SU-DHL-6 (cell line): Measurements from ENCODE around the gene HK3.

ENCODE experiments used
- H2AFZ ChIP-seq: fragments of 200-600 bp; sonication (generic); 2 replicates; pipeline ENCODE4 v1.6.1; 2014; ENCODE audit warnings: low read depth, mild to moderate bottlenecking, moderate library complexity, mixed read lengths, antibody characterized with exemption, low read length; ENCODE audit not compliant: severe bottlenecking
- H3F3A ChIP-seq: fragments of 200-600 bp; shearing (Covaris generic); 2 replicates; pipeline ENCODE4 v1.6.0; 2016; ENCODE audit warnings: antibody characterized with exemption, mild to moderate bottlenecking; ENCODE audit not compliant: insufficient read depth
- H3K27ac ChIP-seq: fragments of 200-600 bp; sonication (generic); 2 replicates; pipeline ENCODE4 v1.5.1; 2016; ENCODE audit warnings: low read depth, mild to moderate bottlenecking, low read length, moderate library complexity, mixed read lengths
- H3K27me3 ChIP-seq: fragments of 200-600 bp; sonication (generic), shearing (Covaris generic); 2 replicates; pipeline ENCODE4 v1.6.0; 2014; ENCODE audit warnings: mild to moderate bottlenecking, low read length
- H3K36me3 ChIP-seq: fragments of 200-600 bp; sonication (generic); 2 replicates; pipeline ENCODE4 v1.6.1; 2014; ENCODE audit warnings: mild to moderate bottlenecking, low read length, mixed read lengths
- H3K4me2 ChIP-seq: fragments of 300-600, 200-600 bp; shearing (Covaris generic), sonication (generic); 2 replicates; pipeline ENCODE4 v1.6.0; 2014; ENCODE audit warnings: low read length, low read depth, mild to moderate bottlenecking; ENCODE audit not compliant: poor library complexity, severe bottlenecking
- H3K4me3 ChIP-seq: fragments of 200-600 bp; sonication (generic); 2 replicates; pipeline ENCODE4 v1.5.1; 2014; ENCODE audit warnings: antibody characterized with exemption, low read length, mild to moderate bottlenecking, mixed read lengths; ENCODE audit not compliant: insufficient read depth, poor library complexity, severe bottlenecking
- H3K79me2 ChIP-seq: fragments of 200-600 bp; sonication (generic); 2 replicates; pipeline ENCODE4 v1.6.1; 2014; ENCODE audit warnings: mild to moderate bottlenecking, low read length, moderate library complexity; ENCODE audit not compliant: insufficient read depth
- H3K9ac ChIP-seq: fragments of 200-600 bp; sonication (generic); 2 replicates; pipeline ENCODE4 v1.7.0; 2014; ENCODE audit warnings: mild to moderate bottlenecking, low read length
- H3K9me2 ChIP-seq: fragments of 200-600 bp; sonication (generic); replicated peaks from 2 replicates; pipeline ENCODE4 v1.6.1; 2014; ENCODE audit warnings: low read length; ENCODE audit not compliant: insufficient read depth
- H3K9me3 ChIP-seq: fragments of 200-600 bp; sonication (generic); 2 replicates; pipeline ENCODE4 v1.6.1; 2014; ENCODE audit warnings: low read length, mixed read lengths; ENCODE audit not compliant: insufficient read depth
- H4K20me1 ChIP-seq: fragments of 200-600 bp; sonication (generic); 2 replicates; pipeline ENCODE4 v1.6.1; 2014; ENCODE audit warnings: low read depth, mild to moderate bottlenecking, antibody characterized with exemption, low read length, moderate library complexity, mixed read lengths
- EZH2phosphoT487 ChIP-seq: fragments of 200-600 bp; sonication (generic), shearing (Covaris generic); conservative IDR thresholded peaks from 2 replicates; pipeline ENCODE4 v1.6.1; 2018; ENCODE audit warnings: mild to moderate bottlenecking, antibody characterized with exemption, low read length, moderate library complexity, mixed read lengths
- TF ChIP-seq, protein P1 (sequence below): fragments of 200-600 bp; sonication (generic); IDR thresholded peaks from one replicate; pipeline ENCODE4 v1.5.1; 2017; ENCODE audit warnings: antibody characterized with exemption, mild to moderate bottlenecking, low read length, moderate library complexity; ENCODE audit not compliant: insufficient read depth, poor library complexity, severe bottlenecking

Gene HK3

DNA sequence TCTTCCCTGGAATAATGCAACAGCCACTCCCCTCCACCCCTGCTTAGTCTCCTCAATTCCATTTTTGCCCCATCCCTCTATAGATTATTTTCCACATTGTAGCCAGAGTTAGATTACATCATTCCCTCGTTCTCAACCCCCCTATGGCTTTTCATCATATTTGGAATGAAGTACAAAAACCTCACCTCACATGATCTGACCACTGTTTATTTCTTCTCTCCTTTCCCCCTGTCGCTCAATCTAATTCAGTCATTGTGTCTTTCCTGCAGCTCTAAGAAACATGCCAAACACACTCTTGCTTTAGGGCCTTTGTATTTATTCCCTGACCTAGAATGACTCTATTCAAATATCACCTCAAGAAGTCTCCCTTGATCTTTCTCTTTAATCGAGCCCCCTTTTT lies 22.6 kb upstream of the HK3 start:
- Histone ChIP-seq H3K79me2 (0 out of 2 replicates have a peak, but pooled peaks cover 8% of the 10 kb centered on the region), H3K27me3 (no peaks in the 10 kb centered on the region), H3K9me2 (no peaks in the 10 kb centered on the region), H3K27ac (no peak overlapping the region), H2AFZ (no peak overlapping the region), H3K9ac (no peak overlapping the region), H3K4me3 (no peak overlapping the region), H3K4me2 (no peak overlapping the region), H4K20me1 (no peaks in the 10 kb centered on the region), H3F3A (peaks cover 7% of the 10 kb centered on the region; the same call in 1 of the 2 replicates), H3K36me3 (peaks cover 16% of the 10 kb centered on the region; the same call in 1 of the 2 replicates), H3K9me3 (no peaks in the 10 kb centered on the region)
- TF ChIP-seq EZH2phosphoT487 = no peak
- TF ChIP-seq, protein P1, sequence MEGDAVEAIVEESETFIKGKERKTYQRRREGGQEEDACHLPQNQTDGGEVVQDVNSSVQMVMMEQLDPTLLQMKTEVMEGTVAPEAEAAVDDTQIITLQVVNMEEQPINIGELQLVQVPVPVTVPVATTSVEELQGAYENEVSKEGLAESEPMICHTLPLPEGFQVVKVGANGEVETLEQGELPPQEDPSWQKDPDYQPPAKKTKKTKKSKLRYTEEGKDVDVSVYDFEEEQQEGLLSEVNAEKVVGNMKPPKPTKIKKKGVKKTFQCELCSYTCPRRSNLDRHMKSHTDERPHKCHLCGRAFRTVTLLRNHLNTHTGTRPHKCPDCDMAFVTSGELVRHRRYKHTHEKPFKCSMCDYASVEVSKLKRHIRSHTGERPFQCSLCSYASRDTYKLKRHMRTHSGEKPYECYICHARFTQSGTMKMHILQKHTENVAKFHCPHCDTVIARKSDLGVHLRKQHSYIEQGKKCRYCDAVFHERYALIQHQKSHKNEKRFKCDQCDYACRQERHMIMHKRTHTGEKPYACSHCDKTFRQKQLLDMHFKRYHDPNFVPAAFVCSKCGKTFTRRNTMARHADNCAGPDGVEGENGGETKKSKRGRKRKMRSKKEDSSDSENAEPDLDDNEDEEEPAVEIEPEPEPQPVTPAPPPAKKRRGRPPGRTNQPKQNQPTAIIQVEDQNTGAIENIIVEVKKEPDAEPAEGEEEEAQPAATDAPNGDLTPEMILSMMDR = no peak

DNA sequence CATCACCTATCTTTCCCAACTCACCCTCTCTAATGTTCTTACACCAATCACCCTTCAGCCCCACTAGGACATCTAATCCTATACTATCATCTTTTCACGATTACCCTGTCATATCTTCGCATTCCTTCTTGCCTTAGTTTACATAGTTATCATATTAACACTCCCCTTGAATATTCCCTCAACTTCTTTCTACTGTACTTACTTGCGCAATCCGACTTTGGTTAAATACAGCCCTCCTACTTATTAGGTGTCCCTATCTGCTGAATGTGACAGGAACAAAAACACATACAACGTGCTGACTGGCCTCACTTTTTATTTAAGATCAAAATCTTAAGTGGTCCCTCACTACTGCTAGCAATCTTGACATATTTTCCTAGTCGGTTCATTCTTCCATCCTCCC lies 19.5 kb upstream of the HK3 start:
- no peak overlapping the region for H3K27ac ChIP-seq
- H4K20me1 ChIP-seq = no peaks in the 10 kb centered on the region
- peaks cover 9% of the 10 kb centered on the region; the same call in 1 of the 2 replicates for H3K36me3 ChIP-seq
- H2AFZ ChIP-seq = no peak overlapping the region
- H3K79me2 ChIP-seq = peaks cover 4% of the 10 kb centered on the region; the same call in 1 of the 2 replicates
- H3K9me2 ChIP-seq = no peaks in the 10 kb centered on the region
- no peak overlapping the region for H3K4me3 ChIP-seq
- no peaks in the 10 kb centered on the region for H3K27me3 ChIP-seq
- no peak overlapping the region for H3K9ac ChIP-seq
- TF ChIP-seq EZH2phosphoT487 = no peak
- TF ChIP-seq, protein P1 = no peak
- no peak overlapping the region for H3K4me2 ChIP-seq
- H3K9me3 ChIP-seq = no peaks in the 10 kb centered on the region
- no peaks in the 10 kb centered on the region for H3F3A ChIP-seq

DNA sequence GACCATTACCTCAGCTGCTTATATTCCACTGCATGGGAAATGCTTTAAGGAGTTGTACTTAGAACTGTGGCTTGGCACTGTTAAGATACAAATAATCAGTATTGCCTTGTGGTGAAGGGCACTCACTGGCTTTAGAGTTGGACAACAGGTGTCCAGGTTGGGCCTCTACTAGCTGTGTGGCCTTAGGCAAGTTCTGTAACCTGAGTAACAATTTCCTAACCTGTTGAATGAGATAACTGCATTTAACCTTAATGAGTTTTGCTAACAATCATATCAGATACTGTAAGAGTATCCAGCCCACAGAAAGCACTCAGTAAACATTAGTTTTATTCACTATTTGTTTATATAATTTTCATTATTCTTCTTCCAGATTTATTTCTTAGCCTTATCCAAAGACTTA lies 17.2 kb upstream of the HK3 start:
- no peak for TF ChIP-seq EZH2phosphoT487
- TF ChIP-seq, protein P1 = no peak
- Histone ChIP-seq H3K9me3 (no peaks in the 10 kb centered on the region), H3K79me2 (peaks cover 4% of the 10 kb centered on the region; the same call in 1 of the 2 replicates), H3K9ac (no peak overlapping the region), H3K4me2 (no peak overlapping the region), H3K4me3 (no peak overlapping the region), H3K36me3 (0 out of 2 replicates have a peak, but pooled peaks cover 6% of the 10 kb centered on the region), H2AFZ (no peak overlapping the region), H3K27me3 (no peaks in the 10 kb centered on the region), H3F3A (no peaks in the 10 kb centered on the region), H3K27ac (no peak overlapping the region), H4K20me1 (no peaks in the 10 kb centered on the region), H3K9me2 (no peaks in the 10 kb centered on the region)
